Transverse colon (tissue), 4 donors: Measurements from ENCODE around the gene CACNB2. TPM values are rescaled to one million over a fixed set of nuclear protein-coding genes. Genes with fewer than 3 reads are reported as not detected.

Experiments
- DNase-seq: peaks from one replicate; pipeline ENCODE4 v3.0.0-alpha.2; 2019
- H3K27ac ChIP-seq, 4 donors: fragments of 200-600 bp; sonication (generic); 2 replicates each; pipeline ENCODE4 v1.5.1; 2016 to 2018; ENCODE audit warnings: inconsistent platforms in 4 of 4
- H3K27me3 ChIP-seq: fragments of 200-600 bp; sonication (generic); 2 replicates; pipeline ENCODE4 v1.5.1; 2017; ENCODE audit warnings: inconsistent platforms
- H3K36me3 ChIP-seq, 4 donors: fragments of 200-600 bp; sonication (generic); 2 replicates each; pipeline ENCODE4 v1.5.1; 2017 to 2019; ENCODE audit warnings: inconsistent platforms in 4 of 4
- H3K4me1 ChIP-seq, 4 donors: fragments of 200-600 bp; sonication (generic); 2 replicates each; pipeline ENCODE4 v1.5.1; 2017 to 2020; ENCODE audit warnings: inconsistent platforms in 4 of 4
- H3K4me3 ChIP-seq, 4 donors: fragments of 200-600 bp; sonication (generic); 1 replicate in 1 of 4; 2 replicates in 3 of 4; pipeline versions ENCODE4 v1.5.1 to v1.6.1; 2017 to 2019; ENCODE audit warnings: inconsistent platforms in 4 of 4
- H3K9me3 ChIP-seq, 2 donors: fragments of 200-600 bp; sonication (generic); 2 replicates each; pipeline ENCODE4 v1.5.1; 2017 to 2019; ENCODE audit warnings: inconsistent platforms in 2 of 2
- EP300 ChIP-seq: sonication (generic); formaldehyde crosslinking; IDR thresholded peaks from one replicate; pipeline ENCODE4 v1.6.1; 2017; ENCODE audit warnings: antibody characterized with exemption, low read depth
- POLR2A ChIP-seq: fragments of 450-650 bp; IDR thresholded peaks from one replicate; pipeline ENCODE4 v1.6.1; 2016; ENCODE audit warnings: antibody characterized with exemption, mild to moderate bottlenecking, moderate library complexity
- POLR2AphosphoS5 ChIP-seq, 3 donors: sonication (generic); formaldehyde crosslinking; IDR thresholded peaks; one replicate each; pipeline ENCODE4 v1.6.1; 2016; ENCODE audit warnings: antibody characterized with exemption in 3 of 3
- WGBS, 2 donors: methylation state at CpG; one replicate each; pipeline ENCODE4 v1.1.5; 2018; ENCODE audit warnings: low coverage in 1 of 2; 5-methylcytosine and 5-hydroxymethylcytosine counted together
- in situ Hi-C, 4 donors: fragments of 200-750 bp; cut with MboI; loops; one replicate each; pipeline versions ENCODE4 v1.15.0 to v1.15.1; 2017; ENCODE audit warnings: low sequenced_read_pairs in 3 of 4, low pct_ligation_motif_present in 1 of 4, low pct_unique_long_range_greater_than_20kb in 1 of 4
- intact Hi-C: fragments of 100-400 bp; cut with DNase I; formaldehyde crosslinking; loops from one replicate; pipeline ENCODE4 v1.15.1; 2023; ENCODE audit warnings: low total_unique reads
- total RNA-seq, 4 donors: library from RNA; depleted of rRNA; stranded (reverse); fragments of >200 nt; gene quantifications; one replicate each; pipeline ENCODE4 v1.1.0, GENCODE V29; 2016
- TF ChIP-seq, protein P1 (sequence below), 5 experiments: fragments of 200-600 bp in 3 of 5; fragments of 450-650 bp in 2 of 5; sonication (generic) in 3 of 5; IDR thresholded peaks; 1 replicate in 2 of 5; 2 replicates in 3 of 5; pipeline ENCODE4 v1.5.1; 2016 to 2017; ENCODE audit warnings: antibody characterized with exemption in 5 of 5, inconsistent platforms in 3 of 5, mild to moderate bottlenecking in 2 of 5, moderate library complexity in 1 of 5

The CACNB2 gene
- total RNA-seq, 4 donors from 2014 or later = 16.2 to 338 (median 23.7) TPM

DNA sequence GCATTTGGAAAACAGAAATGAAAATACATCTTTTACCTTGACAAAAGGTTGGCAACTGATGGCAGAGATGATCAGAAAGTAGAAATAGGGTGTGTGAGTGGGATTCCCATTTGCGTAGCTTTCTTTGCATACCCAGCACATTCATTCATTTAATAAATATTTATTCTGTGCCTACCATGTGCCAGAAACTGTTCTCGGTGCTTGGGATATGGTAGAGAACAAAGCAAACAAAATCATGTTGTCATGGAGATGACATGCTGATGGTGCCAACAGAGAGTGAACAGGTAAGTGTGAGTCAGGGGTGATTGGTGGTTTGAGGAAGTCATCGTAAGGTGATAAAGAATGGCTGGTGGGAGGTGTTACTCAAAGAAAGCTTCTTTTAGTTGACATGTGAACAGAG lies 45.4 kb downstream of the CACNB2 start:
- in situ Hi-C loops = no loop called here
- Histone ChIP-seq H3K4me1 (peaks cover 0 to 5% (median 1%) of the 10 kb centered on the region in 4 donors), H3K36me3 (no peaks in the 10 kb centered on the region), H3K4me3 (no peak overlapping the region), H3K27me3 (no peaks in the 10 kb centered on the region), H3K9me3 (no peaks in the 10 kb centered on the region), H3K27ac (peak overlapping the region in 2 of 4 donors; percentile 10 to 39)
- WGBS, 2 donors = 45 to 68% methylated on average over 3 of the region's 3 CpGs
- intact Hi-C loops = no loop called here
- no peak for TF ChIP-seq EP300
- DNase-seq = no peak

DNA sequence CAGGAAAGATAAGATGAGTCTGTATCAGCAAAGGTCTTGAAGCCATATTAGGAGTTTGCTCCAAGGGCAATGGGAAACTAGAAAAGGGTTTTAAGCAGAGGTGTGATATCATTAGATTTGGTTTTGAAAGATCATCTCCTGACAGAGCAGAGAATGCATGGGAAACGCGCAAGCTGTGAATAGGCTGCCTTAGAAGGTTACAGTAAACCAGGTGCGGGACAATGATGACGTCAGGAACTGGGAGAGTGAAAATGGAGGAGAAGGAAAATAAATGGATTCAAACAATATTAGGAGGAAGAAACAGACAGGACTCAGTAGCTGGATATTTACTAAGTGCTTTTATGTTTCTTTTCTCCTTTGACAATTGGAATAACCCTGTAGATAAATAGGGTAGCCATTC lies 50.6 kb downstream of the CACNB2 start:
- 87 to 96% methylated on average over 4 of the region's 4 CpGs for WGBS, 2 donors
- peaks cover 0 to 12% (median 4%) of the 10 kb centered on the region in 4 donors for H3K4me1 ChIP-seq
- H3K27me3 ChIP-seq = no peaks in the 10 kb centered on the region
- no peaks in the 10 kb centered on the region for H3K36me3 ChIP-seq
- H3K9me3 ChIP-seq = no peaks in the 10 kb centered on the region
- intact Hi-C loops = no loop called here
- no peak overlapping the region for H3K27ac ChIP-seq
- TF ChIP-seq, protein P1, sequence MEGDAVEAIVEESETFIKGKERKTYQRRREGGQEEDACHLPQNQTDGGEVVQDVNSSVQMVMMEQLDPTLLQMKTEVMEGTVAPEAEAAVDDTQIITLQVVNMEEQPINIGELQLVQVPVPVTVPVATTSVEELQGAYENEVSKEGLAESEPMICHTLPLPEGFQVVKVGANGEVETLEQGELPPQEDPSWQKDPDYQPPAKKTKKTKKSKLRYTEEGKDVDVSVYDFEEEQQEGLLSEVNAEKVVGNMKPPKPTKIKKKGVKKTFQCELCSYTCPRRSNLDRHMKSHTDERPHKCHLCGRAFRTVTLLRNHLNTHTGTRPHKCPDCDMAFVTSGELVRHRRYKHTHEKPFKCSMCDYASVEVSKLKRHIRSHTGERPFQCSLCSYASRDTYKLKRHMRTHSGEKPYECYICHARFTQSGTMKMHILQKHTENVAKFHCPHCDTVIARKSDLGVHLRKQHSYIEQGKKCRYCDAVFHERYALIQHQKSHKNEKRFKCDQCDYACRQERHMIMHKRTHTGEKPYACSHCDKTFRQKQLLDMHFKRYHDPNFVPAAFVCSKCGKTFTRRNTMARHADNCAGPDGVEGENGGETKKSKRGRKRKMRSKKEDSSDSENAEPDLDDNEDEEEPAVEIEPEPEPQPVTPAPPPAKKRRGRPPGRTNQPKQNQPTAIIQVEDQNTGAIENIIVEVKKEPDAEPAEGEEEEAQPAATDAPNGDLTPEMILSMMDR (IDR thresholded peaks at IDR 0.05) = no peak
- TF ChIP-seq POLR2AphosphoS5 (IDR thresholded peaks at IDR 0.05) (no peak), EP300 (no peak), POLR2A (no peak)
- in situ Hi-C loops = no loop called here
- DNase-seq = no peak
- no peak overlapping the region for H3K4me3 ChIP-seq

DNA sequence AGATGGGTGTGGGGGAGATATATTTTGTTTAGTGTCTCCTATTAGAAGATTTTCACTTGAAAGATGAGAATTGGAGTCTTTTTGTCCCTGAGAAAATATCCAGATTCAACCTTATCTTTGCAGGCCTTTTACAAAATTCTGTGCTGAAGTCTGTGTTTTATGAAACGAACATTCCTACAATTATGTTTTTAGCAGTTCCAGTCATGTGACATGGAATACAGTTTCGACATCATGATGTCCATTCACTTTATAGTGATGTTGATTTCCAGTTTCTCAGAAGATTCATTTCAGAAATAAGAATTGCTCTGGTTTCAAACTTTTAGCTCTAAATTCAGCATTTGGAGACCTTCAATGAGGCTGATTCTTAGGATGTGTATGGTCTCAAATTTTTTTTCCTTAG lies 54.4 kb downstream of the CACNB2 start:
- Histone ChIP-seq H3K27ac (peak overlapping the region; percentile 59 to 83 (median 69)), H3K4me1 (peaks cover 0 to 30% (median 11%) of the 10 kb centered on the region in 4 donors), H3K36me3 (no peaks in the 10 kb centered on the region), H3K27me3 (no peaks in the 10 kb centered on the region), H3K9me3 (no peaks in the 10 kb centered on the region), H3K4me3 (no peak overlapping the region)
- 54 to 57% methylated on average over 2 of the region's 2 CpGs for WGBS, 2 donors
- in situ Hi-C loops (no loop called here), intact Hi-C loops (loop anchor here (5.0 kb wide), 1 partner anchor 37 kb away; no protein-coding TSS in a partner anchor)
- no peak for DNase-seq
- TF ChIP-seq EP300 (no peak), POLR2A (no peak), POLR2AphosphoS5 (IDR thresholded peaks at IDR 0.05) (no peak)
- TF ChIP-seq, protein P1 (IDR thresholded peaks at IDR 0.05) = no peak

DNA sequence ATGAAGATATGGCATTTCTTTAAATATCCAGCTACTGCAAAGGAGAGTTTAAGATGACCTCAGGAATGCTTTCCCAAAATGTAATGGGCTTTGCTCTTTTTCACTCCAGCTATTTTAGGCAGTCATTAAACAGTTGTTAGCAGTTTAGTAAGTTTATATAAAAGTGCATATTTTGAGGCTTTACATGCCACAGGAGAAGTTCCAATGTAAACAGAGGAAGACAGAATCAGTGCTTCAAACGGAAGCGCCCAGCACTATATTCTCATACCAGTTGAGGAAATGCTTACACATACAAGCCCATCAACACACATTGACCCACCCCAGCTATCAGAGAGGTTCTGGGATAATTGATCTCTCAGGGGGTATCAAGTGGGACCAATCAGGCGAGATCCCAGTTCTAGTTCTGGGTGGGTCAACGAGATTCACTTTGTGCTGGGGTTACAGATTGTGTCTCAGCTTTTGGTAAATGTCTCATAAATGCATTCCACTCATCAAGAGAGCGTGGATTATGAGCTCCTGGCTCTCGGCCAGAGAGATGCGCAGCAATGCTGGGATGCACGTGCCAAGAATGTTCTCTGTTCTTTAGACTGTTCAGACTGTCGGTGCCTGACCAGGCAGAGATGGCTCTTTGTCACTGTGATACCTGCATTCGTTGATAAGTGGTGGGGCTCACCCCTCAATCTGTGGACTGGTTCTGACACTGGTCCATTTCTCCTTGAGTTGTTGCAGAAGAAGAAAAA lies 55.0 kb downstream of the CACNB2 start:
- TF ChIP-seq POLR2A (no peak), POLR2AphosphoS5 (IDR thresholded peaks at IDR 0.05) (peak in 1 of 3 donors; percentile 50)
- Histone ChIP-seq H3K9me3 (no peaks in the 10 kb centered on the region), H3K27ac (peak overlapping the region; percentile 59 to 83 (median 69)), H3K4me3 (no peak overlapping the region), H3K27me3 (no peaks in the 10 kb centered on the region), H3K36me3 (no peaks in the 10 kb centered on the region), H3K4me1 (peaks cover 0 to 30% (median 11%) of the 10 kb centered on the region in 4 donors)
- WGBS, 2 donors = 49 to 61% methylated on average over 4 to 10 of the region's 10 CpGs
- DNase-seq = peak; percentile 24
- intact Hi-C loops (loop anchor here (5.0 kb wide), 1 partner anchor 38 kb away; no protein-coding TSS in a partner anchor), in situ Hi-C loops (no loop called here)

DNA sequence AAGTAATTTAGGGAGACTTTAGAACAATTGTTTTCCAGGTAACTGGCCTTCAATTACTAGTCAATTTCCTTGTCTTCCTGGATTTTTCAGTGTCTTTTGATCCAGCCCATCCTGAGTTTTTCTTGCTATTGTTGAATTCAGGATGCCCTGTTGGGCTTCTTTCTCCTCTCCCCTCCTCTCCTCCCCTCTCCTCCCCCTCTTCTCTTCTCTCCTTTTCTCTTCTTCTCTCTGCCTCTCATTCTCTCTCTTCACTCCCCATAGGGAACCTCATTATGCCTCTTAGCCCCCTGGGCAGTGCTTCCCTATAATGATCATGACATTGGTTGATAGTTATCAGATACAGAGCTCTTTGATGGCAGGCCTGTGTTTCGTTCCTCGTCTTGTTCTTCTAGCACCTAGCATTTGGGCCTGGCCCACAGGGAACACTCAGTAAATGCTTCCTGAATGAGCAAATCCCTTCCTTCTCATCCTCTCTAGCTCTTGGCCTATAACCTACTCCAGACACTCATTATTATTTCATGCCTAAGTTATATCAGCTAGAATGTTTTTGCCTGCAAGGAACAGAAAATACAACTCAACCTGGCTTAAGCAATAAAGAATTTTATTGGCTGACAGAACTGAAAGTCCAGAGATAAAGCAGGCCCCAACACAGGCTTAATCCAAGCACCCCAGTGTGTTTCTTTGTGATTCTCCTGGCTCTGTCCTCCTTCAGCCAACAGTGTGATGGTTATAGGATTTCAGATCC lies 56.8 kb downstream of the CACNB2 start:
- no peak for DNase-seq
- Histone ChIP-seq H3K4me3 (no peak overlapping the region), H3K36me3 (no peaks in the 10 kb centered on the region), H3K27me3 (no peaks in the 10 kb centered on the region), H3K9me3 (no peaks in the 10 kb centered on the region), H3K4me1 (peaks cover 0 to 30% (median 11%) of the 10 kb centered on the region in 4 donors), H3K27ac (peak overlapping the region; percentile 59 to 83 (median 69))
- in situ Hi-C loops = no loop called here
- TF ChIP-seq, protein P1 (IDR thresholded peaks at IDR 0.05) = no peak
- TF ChIP-seq POLR2AphosphoS5 (IDR thresholded peaks at IDR 0.05) = peak; percentile 71 to 88 (median 74)
- 79 to 87% methylated on average over 2 of the region's 2 CpGs for WGBS, 2 donors
- intact Hi-C loops = loop anchor here (5.0 kb wide), 1 partner anchor 40 kb away; no protein-coding TSS in a partner anchor
